Activated CD8-positive, alpha-beta T cell treated with anti-CD3 and anti-CD28 coated beads for 36 hours (primary cell): ENCODE measurements around the gene UBE2G2. TPM values are rescaled to one million over a fixed set of nuclear protein-coding genes. Genes with fewer than 3 reads are reported as not detected.

Experiments used
- ATAC-seq: fragments of 200-7000 bp; cut with Tn5 transposase; one replicate; pipeline ENCODE4 v1.10.0; 2021; ENCODE audit warnings: mild to moderate bottlenecking, moderate library complexity
- CTCF ChIA-PET: fragments of 350-600 bp; sonication (Branson Sonifier 250); formaldehyde crosslinking; loops from one replicate; lab custom pipeline; 2021; ENCODE audit warnings: antibody characterized with exemption; lab: Charles Lee
- POLR2A ChIA-PET: fragments of 350-600 bp; sonication (Branson Sonifier 250); formaldehyde crosslinking; loops from one replicate; lab custom pipeline; 2021; ENCODE audit warnings: antibody characterized with exemption; lab: Charles Lee
- DNase-seq: peaks from one replicate; pipeline ENCODE4 v3.0.0-alpha.2; 2020
- H3K27ac Mint-ChIP-seq: one replicate; pipeline ENCODE4 v1.8.0; 2021; ENCODE audit warnings: mild to moderate bottlenecking, mixed read lengths
- H3K27me3 Mint-ChIP-seq: one replicate; pipeline ENCODE4 v1.8.0; 2021; ENCODE audit warnings: mixed read lengths
- H3K36me3 Mint-ChIP-seq: one replicate; pipeline ENCODE4 v1.8.0; 2021; ENCODE audit warnings: low read depth, mixed read lengths
- H3K4me1 Mint-ChIP-seq: one replicate; pipeline ENCODE4 v1.8.0; 2021; ENCODE audit warnings: low read depth, mixed read lengths
- H3K4me3 Mint-ChIP-seq: one replicate; pipeline ENCODE4 v1.8.0; 2021; ENCODE audit warnings: mild to moderate bottlenecking, moderate library complexity, mixed read lengths
- H3K9me3 Mint-ChIP-seq: one replicate; pipeline ENCODE4 v1.8.0; 2021; ENCODE audit warnings: mixed read lengths
- CTCF ChIP-seq: fragments of 200-600 bp; IDR thresholded peaks from one replicate; pipeline ENCODE4 v1.8.0; 2022; ENCODE audit warnings: antibody characterized with exemption, mild to moderate bottlenecking
- intact Hi-C: fragments of 100-400 bp; cut with micrococcal nuclease; formaldehyde crosslinking; loops from one replicate; pipeline ENCODE4 v1.10.0; 2022
- total RNA-seq, 2 experiments: library from RNA; stranded (reverse); gene quantifications; one replicate each; pipeline ENCODE4 v1.2.3, GENCODE V29; 2021

UBE2G2 gene
- total RNA-seq, 2 experiments from 2014 or later: 113 to 115 TPM

- Mint-ChIP-seq H3K4me3 (no peak overlapping the region), H3K36me3 (no peaks in the 10 kb centered on the region), H3K9me3 (peaks cover 5% of the 10 kb centered on the region), H3K27me3 (no peaks in the 10 kb centered on the region), H3K27ac (no peak overlapping the region), H3K4me1 (peaks cover 4% of the 10 kb centered on the region)
- intact Hi-C loops: loop anchor here (10.0 kb wide), 1 partner anchor 226 kb away; no protein-coding TSS in a partner anchor
- CTCF ChIA-PET: interaction anchor here (1.8 kb wide), 1 partner anchor 230 kb away, joined by 10 read pairs; no protein-coding TSS in a partner anchor
- POLR2A ChIA-PET: no interaction called here
- no peak for TF ChIP-seq CTCF
- ATAC-seq: no peak
- no peak for DNase-seq
Measured at GRCh38 chr21:44740742-44741141, 60.9 kb downstream of the UBE2G2 start.

- TF ChIP-seq CTCF: no peak
- no peak overlapping the region for H3K27ac Mint-ChIP-seq
- intact Hi-C loops: no loop called here
- H3K27me3 Mint-ChIP-seq: no peaks in the 10 kb centered on the region
- H3K9me3 Mint-ChIP-seq: peaks cover 5% of the 10 kb centered on the region
- no peak overlapping the region for H3K4me3 Mint-ChIP-seq
- ChIA-PET POLR2A (interaction anchor here (0.8 kb wide), 1 partner anchor 215 kb away, joined by 3 read pairs; no protein-coding TSS in a partner anchor), CTCF (interaction anchor here (1.8 kb wide), 1 partner anchor 229 kb away, joined by 10 read pairs; no protein-coding TSS in a partner anchor)
- no peak for ATAC-seq
- no peaks in the 10 kb centered on the region for H3K36me3 Mint-ChIP-seq
- peaks cover 4% of the 10 kb centered on the region for H3K4me1 Mint-ChIP-seq
- DNase-seq: no peak
Measured at GRCh38 chr21:44739316-44739715, 62.3 kb downstream of the UBE2G2 start.

GRCh38 chr21:44738621-44739020 is 63.0 kb downstream of the UBE2G2 start:
- ChIA-PET POLR2A (interaction anchor here (0.8 kb wide), 1 partner anchor 214 kb away, joined by 3 read pairs; no protein-coding TSS in a partner anchor), CTCF (interaction anchor here (1.0 kb wide), 1 partner anchor 228 kb away, joined by 4 read pairs; no protein-coding TSS in a partner anchor)
- DNase-seq (no peak), ATAC-seq (no peak)
- no peak overlapping the region for H3K27ac Mint-ChIP-seq
- no peak for TF ChIP-seq CTCF
- H3K4me1 Mint-ChIP-seq: peaks cover 4% of the 10 kb centered on the region
- no peaks in the 10 kb centered on the region for H3K36me3 Mint-ChIP-seq
- peaks cover 5% of the 10 kb centered on the region for H3K9me3 Mint-ChIP-seq
- intact Hi-C loops: no loop called here
- H3K27me3 Mint-ChIP-seq: no peaks in the 10 kb centered on the region
- no peak overlapping the region for H3K4me3 Mint-ChIP-seq

GRCh38 chr21:44737706-44738354 is 63.8 kb downstream of the UBE2G2 start:
- intact Hi-C loops: no loop called here
- POLR2A ChIA-PET: no interaction called here
- ATAC-seq: no peak

More at GRCh38 chr21:44737706-44738354, 63.8 kb downstream of the UBE2G2 start:
- Mint-ChIP-seq H3K9me3 (peaks cover 5% of the 10 kb centered on the region), H3K4me1 (peaks cover 4% of the 10 kb centered on the region), H3K36me3 (no peaks in the 10 kb centered on the region), H3K27ac (no peak overlapping the region), H3K4me3 (no peak overlapping the region), H3K27me3 (no peaks in the 10 kb centered on the region)
- CTCF ChIA-PET: interaction anchor here (0.6 to 1.0 kb wide), 4 partner anchors 55 to 227 kb away, joined by 3 to 4 read pairs (median 3); no protein-coding TSS in a partner anchor
- no peak for TF ChIP-seq CTCF
- no peak for DNase-seq
